CD14-positive monocyte (primary cell): ENCODE measurements around the gene C11orf97. TPM values are rescaled to one million over a fixed set of nuclear protein-coding genes. Genes with fewer than 3 reads are reported as not detected.

Experiments
- DNase-seq, 3 donors: peaks; one replicate each; pipeline ENCODE4 v3.0.0-alpha.2; 2011 to 2022
- H2AFZ ChIP-seq: 2 replicates; pipeline ENCODE4 v1.6.0; 2012; ENCODE audit warnings: mild to moderate bottlenecking, low read depth, low read length, inconsistent platforms; ENCODE audit not compliant: insufficient read depth, poor library complexity, severe bottlenecking
- H3K27ac ChIP-seq, 2 donors: 1 replicate in 1 of 2; 2 replicates in 1 of 2; pipeline ENCODE4 v1.5.1; 2012 to 2013; ENCODE audit warnings: low read length in 2 of 2, control low read depth in 1 of 2, inconsistent platforms in 1 of 2, low read depth in 1 of 2, mild to moderate bottlenecking in 1 of 2
- H3K27me3 ChIP-seq, 2 donors: one replicate each; pipeline versions ENCODE4 v1.6.0 to v1.6.1; 2011 to 2013; ENCODE audit warnings: low read length in 2 of 2; ENCODE audit not compliant: control insufficient read depth in 2 of 2, insufficient read depth in 2 of 2
- H3K36me3 ChIP-seq, 2 donors: replicated peaks in 1 of 2; 1 replicate in 1 of 2; 2 replicates in 1 of 2; pipeline versions ENCODE4 v1.5.1 to v1.6.1; 2012 to 2013; ENCODE audit warnings: low read length in 2 of 2, control low read depth in 1 of 2, inconsistent platforms in 1 of 2, mild to moderate bottlenecking in 1 of 2; ENCODE audit not compliant: insufficient read depth in 2 of 2, control insufficient read depth in 1 of 2
- H3K4me1 ChIP-seq, 2 donors: 1 replicate in 1 of 2; 2 replicates in 1 of 2; pipeline versions ENCODE4 v1.5.1 to v1.6.1; 2012 to 2013; ENCODE audit warnings: low read length in 2 of 2, control low read depth in 1 of 2, inconsistent platforms in 1 of 2, mild to moderate bottlenecking in 1 of 2, moderate library complexity in 1 of 2; ENCODE audit not compliant: insufficient read depth in 2 of 2, control insufficient read depth in 1 of 2
- H3K4me2 ChIP-seq: replicated peaks from 2 replicates; pipeline ENCODE3; 2012; ENCODE audit warnings: low read length, moderate library complexity, mild to moderate bottlenecking; ENCODE audit not compliant: poor library complexity, severe bottlenecking; ENCODE audit errors: extremely low read depth
- H3K4me3 ChIP-seq, 3 experiments: fragments of 200-600 bp in 1 of 3; sonication (generic) in 1 of 3; replicated peaks in 1 of 3; 1 replicate in 2 of 3; 2 replicates in 1 of 3; pipeline ENCODE4 v1.5.1; 2011 to 2013; ENCODE audit warnings: low read length in 3 of 3, mild to moderate bottlenecking in 3 of 3, control low read depth in 2 of 3, low read depth in 2 of 3, inconsistent platforms in 1 of 3, moderate library complexity in 1 of 3
- H3K79me2 ChIP-seq: 2 replicates; pipeline ENCODE4 v1.6.0; 2012; ENCODE audit warnings: mild to moderate bottlenecking, control low read depth, inconsistent platforms, low read length, moderate library complexity; ENCODE audit not compliant: insufficient read depth
- H3K9ac ChIP-seq: 2 replicates; pipeline ENCODE4 v1.6.0; 2017; ENCODE audit warnings: low read length, mild to moderate bottlenecking; ENCODE audit not compliant: insufficient read depth, poor library complexity, severe bottlenecking
- H3K9me3 ChIP-seq, 2 donors: replicated peaks in 1 of 2; 1 replicate in 1 of 2; 2 replicates in 1 of 2; pipeline versions ENCODE4 v1.5.1 to v1.6.1; 2012 to 2013; ENCODE audit warnings: low read length in 2 of 2, control low read depth in 1 of 2; ENCODE audit not compliant: control insufficient read depth in 1 of 2, insufficient read depth in 1 of 2
- H4K20me1 ChIP-seq: 2 replicates; pipeline ENCODE4 v1.6.0; 2012; ENCODE audit warnings: mild to moderate bottlenecking, low read length, control low read depth, moderate library complexity; ENCODE audit not compliant: insufficient read depth
- H3K27ac Mint-ChIP-seq, 7 donors: one replicate each; pipeline ENCODE4 v1.8.0; 2020; ENCODE audit warnings: mild to moderate bottlenecking in 7 of 7, mixed read lengths in 7 of 7, moderate library complexity in 6 of 7, inconsistent platforms in 2 of 7
- H3K27me3 Mint-ChIP-seq, 3 donors: one replicate each; pipeline ENCODE4 v1.8.0; 2021 to 2022; ENCODE audit warnings: low read depth in 3 of 3, mild to moderate bottlenecking in 3 of 3, mixed read lengths in 3 of 3, moderate library complexity in 3 of 3, inconsistent platforms in 1 of 3
- H3K36me3 Mint-ChIP-seq, 2 donors: one replicate each; pipeline ENCODE4 v1.8.0; 2020; ENCODE audit warnings: mixed read lengths in 2 of 2, inconsistent platforms in 1 of 2, mild to moderate bottlenecking in 1 of 2
- H3K4me1 Mint-ChIP-seq: one replicate; pipeline ENCODE4 v1.8.0; 2020; ENCODE audit warnings: mild to moderate bottlenecking, mixed read lengths
- H3K4me3 Mint-ChIP-seq, 2 donors: one replicate each; pipeline ENCODE4 v1.8.0; 2020; ENCODE audit warnings: mild to moderate bottlenecking in 2 of 2, mixed read lengths in 2 of 2, moderate library complexity in 1 of 2
- H3K9me3 Mint-ChIP-seq, 7 donors: one replicate each; pipeline ENCODE4 v1.8.0; 2020 to 2022; ENCODE audit warnings: mixed read lengths in 7 of 7, mild to moderate bottlenecking in 6 of 7, moderate library complexity in 6 of 7, inconsistent platforms in 2 of 7
- WGBS: methylation state at CpG from one replicate; pipeline ENCODE4 v1.1.5; 2013; ENCODE audit warnings: missing lambda C conversion rate; ENCODE audit not compliant: insufficient coverage; 5-methylcytosine and 5-hydroxymethylcytosine counted together
- intact Hi-C, 2 donors: fragments of 100-400 bp; cut with micrococcal nuclease; formaldehyde crosslinking; loops; one replicate each; pipeline versions ENCODE4 v1.15.0 to v1.15.1; 2023
- polyA plus RNA-seq, 3 donors: library from polyadenylated mRNA; depleted of rRNA in 1 of 3; unstranded in 2 of 3; stranded (reverse) in 1 of 3; fragments of 300-500 nt in 2 of 3; fragments of >200 nt in 1 of 3; fragmentation: Illumina TruSeq in 2 of 3; gene quantifications; 1 replicate in 2 of 3; 2 replicates in 1 of 3; pipeline ENCODE4 v1.2.3, GENCODE V29; 2012 to 2021
- TF ChIP-seq, protein P1 (sequence below): fragments of 200-600 bp; IDR thresholded peaks from one replicate; pipeline ENCODE4 v1.8.0; 2022; ENCODE audit warnings: antibody characterized with exemption, mild to moderate bottlenecking

C11orf97 gene
- polyA plus RNA-seq, 3 donors: not detected

- H2AFZ ChIP-seq: peak overlapping the region; percentile 43
- no peaks in the 10 kb centered on the region for H3K27me3 ChIP-seq
- H3K9me3 Mint-ChIP-seq: peaks cover 0 to 1% (median 0%) of the 10 kb centered on the region in 7 donors
- peaks cover 1 to 8% of the 10 kb centered on the region in 2 donors for H3K36me3 Mint-ChIP-seq
- TF ChIP-seq, protein P1, sequence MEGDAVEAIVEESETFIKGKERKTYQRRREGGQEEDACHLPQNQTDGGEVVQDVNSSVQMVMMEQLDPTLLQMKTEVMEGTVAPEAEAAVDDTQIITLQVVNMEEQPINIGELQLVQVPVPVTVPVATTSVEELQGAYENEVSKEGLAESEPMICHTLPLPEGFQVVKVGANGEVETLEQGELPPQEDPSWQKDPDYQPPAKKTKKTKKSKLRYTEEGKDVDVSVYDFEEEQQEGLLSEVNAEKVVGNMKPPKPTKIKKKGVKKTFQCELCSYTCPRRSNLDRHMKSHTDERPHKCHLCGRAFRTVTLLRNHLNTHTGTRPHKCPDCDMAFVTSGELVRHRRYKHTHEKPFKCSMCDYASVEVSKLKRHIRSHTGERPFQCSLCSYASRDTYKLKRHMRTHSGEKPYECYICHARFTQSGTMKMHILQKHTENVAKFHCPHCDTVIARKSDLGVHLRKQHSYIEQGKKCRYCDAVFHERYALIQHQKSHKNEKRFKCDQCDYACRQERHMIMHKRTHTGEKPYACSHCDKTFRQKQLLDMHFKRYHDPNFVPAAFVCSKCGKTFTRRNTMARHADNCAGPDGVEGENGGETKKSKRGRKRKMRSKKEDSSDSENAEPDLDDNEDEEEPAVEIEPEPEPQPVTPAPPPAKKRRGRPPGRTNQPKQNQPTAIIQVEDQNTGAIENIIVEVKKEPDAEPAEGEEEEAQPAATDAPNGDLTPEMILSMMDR: no peak
- peak overlapping the region; percentile 82 to 95 (median 92) for H3K27ac Mint-ChIP-seq
- no peak overlapping the region for H3K9ac ChIP-seq
- H3K4me1 ChIP-seq: peaks cover 40 to 62% of the 10 kb centered on the region in 2 donors
- intact Hi-C loops: no loop called here
- DNase-seq: peak in 1 of 3 donors; percentile 72
- H3K27ac ChIP-seq: peak overlapping the region; percentile 44 to 86
- no peak overlapping the region for H3K4me3 Mint-ChIP-seq
- no peaks in the 10 kb centered on the region for H3K27me3 Mint-ChIP-seq
- no peaks in the 10 kb centered on the region for H3K9me3 ChIP-seq
- H3K4me1 Mint-ChIP-seq: peaks cover 76% of the 10 kb centered on the region
- H3K79me2 ChIP-seq: peaks cover 97% of the 10 kb centered on the region
- no peak overlapping the region for H3K4me3 ChIP-seq
- H4K20me1 ChIP-seq: no peaks in the 10 kb centered on the region
- WGBS: no CpG with 5 or more reads among the region's 2 CpGs
- H3K36me3 ChIP-seq: no peaks in the 10 kb centered on the region
- H3K4me2 ChIP-seq: no peak overlapping the region
Measured at GRCh38 chr11:94559361-94559760, 47.1 kb downstream of the C11orf97 start.

- H3K4me3 Mint-ChIP-seq: no peak overlapping the region
- Histone ChIP-seq H3K4me2 (no peak overlapping the region), H3K9me3 (no peaks in the 10 kb centered on the region), H3K79me2 (peaks cover 97% of the 10 kb centered on the region), H2AFZ (no peak overlapping the region), H4K20me1 (no peaks in the 10 kb centered on the region), H3K36me3 (no peaks in the 10 kb centered on the region), H3K27ac (no peak overlapping the region), H3K4me3 (no peak overlapping the region), H3K9ac (no peak overlapping the region), H3K27me3 (no peaks in the 10 kb centered on the region), H3K4me1 (peaks cover 40 to 65% of the 10 kb centered on the region in 2 donors)
- H3K27ac Mint-ChIP-seq: peak overlapping the region in 5 of 7 donors; percentile 1 to 74 (median 63)
- DNase-seq: no peak
- TF ChIP-seq, protein P1: no peak
- intact Hi-C loops: no loop called here
- no CpG with 5 or more reads among the region's 3 CpGs for WGBS
- H3K9me3 Mint-ChIP-seq: peaks cover 0 to 1% (median 0%) of the 10 kb centered on the region in 7 donors
- no peaks in the 10 kb centered on the region for H3K27me3 Mint-ChIP-seq
- peaks cover 72% of the 10 kb centered on the region for H3K4me1 Mint-ChIP-seq
- H3K36me3 Mint-ChIP-seq: peaks cover 1 to 8% of the 10 kb centered on the region in 2 donors
Measured at GRCh38 chr11:94560834-94561233, 48.6 kb downstream of the C11orf97 start.
